WTC11 (cell line): ENCODE data around the gene AGTRAP. TPM values are rescaled to one million over a fixed set of nuclear protein-coding genes. Genes with fewer than 3 reads are reported as not detected.

Experiments
- ATAC-seq: fragments of 200-7000 bp; cut with Tn5 transposase; 2 replicates; pipeline ENCODE4 v1.10.0; 2021; ENCODE audit warnings: mild to moderate bottlenecking, moderate library complexity
- CTCF ChIA-PET: fragments of 300-600 bp; sonication (Branson Sonifier 250); formaldehyde crosslinking; loops from one replicate; lab custom pipeline; 2021; ENCODE audit warnings: antibody characterized with exemption; lab: Charles Lee
- POLR2A ChIA-PET: fragments of 350-600 bp; sonication (Branson Sonifier 250); formaldehyde crosslinking; loops from one replicate; lab custom pipeline; 2021; ENCODE audit warnings: antibody characterized with exemption; lab: Charles Lee
- DNase-seq: peaks from one replicate; pipeline ENCODE4 v3.0.0; 2021; ENCODE audit warnings: low spot score
- H3K27ac Mint-ChIP-seq: 2 replicates; pipeline ENCODE4 v1.8.0; 2021; ENCODE audit warnings: mixed read lengths
- H3K27me3 Mint-ChIP-seq: 2 replicates; pipeline ENCODE4 v1.8.0; 2021; ENCODE audit warnings: low read depth, mild to moderate bottlenecking, moderate library complexity, mixed read lengths
- H3K36me3 Mint-ChIP-seq: 2 replicates; pipeline ENCODE4 v1.8.0; 2021; ENCODE audit warnings: mixed read lengths
- H3K4me1 Mint-ChIP-seq: 2 replicates; pipeline ENCODE4 v1.8.0; 2022; ENCODE audit warnings: mixed read lengths
- H3K4me3 Mint-ChIP-seq: 2 replicates; pipeline ENCODE4 v1.8.0; 2021; ENCODE audit warnings: mild to moderate bottlenecking, moderate library complexity, mixed read lengths
- H3K9me3 Mint-ChIP-seq: 2 replicates; pipeline ENCODE4 v1.8.0; 2021; ENCODE audit warnings: mixed read lengths
- FOXP1 ChIP-seq: sonication (generic); formaldehyde crosslinking; IDR thresholded peaks from 2 replicates; pipeline ENCODE4 v1.8.0; 2022; ENCODE audit warnings: missing genetic modification reagents, mild to moderate bottlenecking, moderate library complexity, borderline replicate concordance
- IRF2 ChIP-seq: sonication (generic); formaldehyde crosslinking; IDR thresholded peaks from 2 replicates; pipeline ENCODE4 v1.8.0; 2022; ENCODE audit warnings: low read depth, missing genetic modification reagents, borderline replicate concordance
- JAZF1 ChIP-seq: fragments of 250-450 bp; sonication (Bioruptor Pico); IDR thresholded peaks from 2 replicates; pipeline ENCODE4 v1.9.0; 2021; ENCODE audit warnings: moderate library complexity, mild to moderate bottlenecking, inconsistent platforms
- MLX ChIP-seq: sonication (generic); formaldehyde crosslinking; IDR thresholded peaks from 2 replicates; pipeline ENCODE4 v1.8.1; 2023; ENCODE audit warnings: mild to moderate bottlenecking, missing genetic modification reagents, moderate library complexity
- NFYB ChIP-seq: sonication (generic); formaldehyde crosslinking; conservative IDR thresholded peaks from 2 replicates; pipeline ENCODE4 v1.8.0; 2022; ENCODE audit warnings: low read depth, missing genetic modification reagents
- NR2C2 ChIP-seq: sonication (generic); formaldehyde crosslinking; IDR thresholded peaks from 2 replicates; pipeline ENCODE4 v1.8.0; 2022; ENCODE audit warnings: mild to moderate bottlenecking, missing genetic modification reagents
- RORB ChIP-seq: fragments of 250-450 bp; sonication (Bioruptor Pico); IDR thresholded peaks from 2 replicates; pipeline ENCODE4 v1.9.0; 2021; ENCODE audit warnings: mild to moderate bottlenecking
- SP1 ChIP-seq: sonication (generic); formaldehyde crosslinking; conservative IDR thresholded peaks from 2 replicates; pipeline ENCODE4 v1.8.1; 2022; ENCODE audit warnings: missing genetic modification reagents
- TCF7 ChIP-seq: sonication (generic); formaldehyde crosslinking; IDR thresholded peaks from 2 replicates; pipeline ENCODE4 v1.8.0; 2022; ENCODE audit warnings: mild to moderate bottlenecking, low read depth, missing genetic modification reagents, moderate library complexity
- ZBTB43 ChIP-seq: sonication (generic); formaldehyde crosslinking; IDR thresholded peaks from 2 replicates; pipeline ENCODE4 v1.8.1; 2023; ENCODE audit warnings: mild to moderate bottlenecking, missing genetic modification reagents
- ZMAT4 ChIP-seq: fragments of 250-450 bp; sonication (Bioruptor Pico); IDR thresholded peaks from 2 replicates; pipeline ENCODE4 v1.9.0; 2021; ENCODE audit warnings: mild to moderate bottlenecking
- ZNF121 ChIP-seq: sonication (generic); formaldehyde crosslinking; IDR thresholded peaks from 2 replicates; pipeline ENCODE4 v1.8.0; 2023; ENCODE audit warnings: missing genetic modification reagents
- ZNF425 ChIP-seq: fragments of 250-450 bp; sonication (Bioruptor Pico); conservative IDR thresholded peaks from 2 replicates; pipeline ENCODE4 v1.9.0; 2021; ENCODE audit warnings: mild to moderate bottlenecking
- ZNF671 ChIP-seq: fragments of 250-450 bp; sonication (Bioruptor Pico); IDR thresholded peaks from 2 replicates; pipeline ENCODE4 v1.8.0; 2021; ENCODE audit warnings: mild to moderate bottlenecking
- total RNA-seq: library from RNA; stranded (reverse); gene quantifications from 3 replicates; pipeline ENCODE4 v1.2.3, GENCODE V29; 2021
- TF ChIP-seq, protein P1 (sequence below): fragments of 250-450 bp; sonication (Bioruptor Pico); IDR thresholded peaks from 2 replicates; pipeline ENCODE4 v2.1.2; 2022; ENCODE audit warnings: mild to moderate bottlenecking, moderate library complexity
- TF ChIP-seq, protein P2 (sequence below): sonication (generic); formaldehyde crosslinking; IDR thresholded peaks from 2 replicates; pipeline ENCODE4 v1.8.0; 2022; ENCODE audit warnings: missing genetic modification reagents
- TF ChIP-seq, protein P3 (sequence below): sonication (generic); formaldehyde crosslinking; IDR thresholded peaks from 2 replicates; pipeline ENCODE4 v1.8.0; 2022; ENCODE audit warnings: mild to moderate bottlenecking, missing genetic modification reagents
- TF ChIP-seq, protein P4 (sequence below): sonication (generic); formaldehyde crosslinking; IDR thresholded peaks from 2 replicates; pipeline ENCODE4 v1.8.0; 2023; ENCODE audit warnings: missing genetic modification reagents
- TF ChIP-seq, protein P5 (sequence below): sonication (generic); formaldehyde crosslinking; IDR thresholded peaks from 2 replicates; pipeline ENCODE4 v1.8.1; 2023; ENCODE audit warnings: mild to moderate bottlenecking, missing genetic modification reagents

Gene AGTRAP
- total RNA-seq, 1 experiment from 2014 or later: 81.6 TPM

DNA sequence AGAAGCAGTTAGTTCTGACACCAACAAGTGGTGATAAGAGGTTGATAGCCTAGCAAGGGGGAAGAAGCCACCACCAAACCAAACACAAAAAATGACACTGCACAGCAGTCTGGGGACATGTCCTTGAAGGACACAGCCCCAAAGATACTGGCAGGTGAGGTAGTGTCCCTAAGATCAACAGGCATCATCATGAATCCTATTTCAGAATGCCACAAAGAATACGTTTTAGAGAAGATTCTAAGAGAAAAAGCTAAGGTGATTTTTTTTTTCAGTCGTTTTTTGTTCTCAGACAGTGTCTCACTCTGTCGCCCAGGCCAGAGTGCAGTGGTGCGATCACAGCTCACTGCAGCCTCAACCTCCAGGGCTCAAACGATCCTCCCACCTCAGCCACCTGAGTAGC lies 50.2 kb downstream of the AGTRAP start:
- Mint-ChIP-seq H3K27me3 (no peaks in the 10 kb centered on the region), H3K27ac (0 out of 2 replicates have a peak overlapping the region, but pooled peaks have one; percentile 74), H3K36me3 (peaks cover 6% of the 10 kb centered on the region; the same call in 1 of the 2 replicates), H3K9me3 (no peaks in the 10 kb centered on the region), H3K4me1 (peaks cover 32% of the 10 kb centered on the region), H3K4me3 (no peak overlapping the region)
- ATAC-seq: no peak
- ChIA-PET POLR2A (interaction anchor here (2.3 kb wide), 1 partner anchor 17 kb away, joined by 9 read pairs; no protein-coding TSS in a partner anchor), CTCF (interaction anchor here (1.5 to 4.5 kb wide), 8 partner anchors 8 to 136 kb away, joined by 5 to 98 read pairs (median 10); no protein-coding TSS in a partner anchor)
- TF ChIP-seq, protein P1, sequence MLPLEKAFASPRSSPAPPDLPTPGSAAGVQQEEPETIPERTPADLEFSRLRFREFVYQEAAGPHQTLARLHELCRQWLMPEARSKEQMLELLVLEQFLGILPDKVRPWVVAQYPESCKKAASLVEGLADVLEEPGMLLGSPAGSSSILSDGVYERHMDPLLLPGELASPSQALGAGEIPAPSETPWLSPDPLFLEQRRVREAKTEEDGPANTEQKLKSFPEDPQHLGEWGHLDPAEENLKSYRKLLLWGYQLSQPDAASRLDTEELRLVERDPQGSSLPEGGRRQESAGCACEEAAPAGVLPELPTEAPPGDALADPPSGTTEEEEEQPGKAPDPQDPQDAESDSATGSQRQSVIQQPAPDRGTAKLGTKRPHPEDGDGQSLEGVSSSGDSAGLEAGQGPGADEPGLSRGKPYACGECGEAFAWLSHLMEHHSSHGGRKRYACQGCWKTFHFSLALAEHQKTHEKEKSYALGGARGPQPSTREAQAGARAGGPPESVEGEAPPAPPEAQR (CRISPR knock-in tag): no peak
- no peak for TF ChIP-seq MLX (CRISPR knock-in tag)
- TF ChIP-seq ZMAT4 (CRISPR knock-in tag): no peak
- no peak for TF ChIP-seq ZNF425
- TF ChIP-seq, protein P2, sequence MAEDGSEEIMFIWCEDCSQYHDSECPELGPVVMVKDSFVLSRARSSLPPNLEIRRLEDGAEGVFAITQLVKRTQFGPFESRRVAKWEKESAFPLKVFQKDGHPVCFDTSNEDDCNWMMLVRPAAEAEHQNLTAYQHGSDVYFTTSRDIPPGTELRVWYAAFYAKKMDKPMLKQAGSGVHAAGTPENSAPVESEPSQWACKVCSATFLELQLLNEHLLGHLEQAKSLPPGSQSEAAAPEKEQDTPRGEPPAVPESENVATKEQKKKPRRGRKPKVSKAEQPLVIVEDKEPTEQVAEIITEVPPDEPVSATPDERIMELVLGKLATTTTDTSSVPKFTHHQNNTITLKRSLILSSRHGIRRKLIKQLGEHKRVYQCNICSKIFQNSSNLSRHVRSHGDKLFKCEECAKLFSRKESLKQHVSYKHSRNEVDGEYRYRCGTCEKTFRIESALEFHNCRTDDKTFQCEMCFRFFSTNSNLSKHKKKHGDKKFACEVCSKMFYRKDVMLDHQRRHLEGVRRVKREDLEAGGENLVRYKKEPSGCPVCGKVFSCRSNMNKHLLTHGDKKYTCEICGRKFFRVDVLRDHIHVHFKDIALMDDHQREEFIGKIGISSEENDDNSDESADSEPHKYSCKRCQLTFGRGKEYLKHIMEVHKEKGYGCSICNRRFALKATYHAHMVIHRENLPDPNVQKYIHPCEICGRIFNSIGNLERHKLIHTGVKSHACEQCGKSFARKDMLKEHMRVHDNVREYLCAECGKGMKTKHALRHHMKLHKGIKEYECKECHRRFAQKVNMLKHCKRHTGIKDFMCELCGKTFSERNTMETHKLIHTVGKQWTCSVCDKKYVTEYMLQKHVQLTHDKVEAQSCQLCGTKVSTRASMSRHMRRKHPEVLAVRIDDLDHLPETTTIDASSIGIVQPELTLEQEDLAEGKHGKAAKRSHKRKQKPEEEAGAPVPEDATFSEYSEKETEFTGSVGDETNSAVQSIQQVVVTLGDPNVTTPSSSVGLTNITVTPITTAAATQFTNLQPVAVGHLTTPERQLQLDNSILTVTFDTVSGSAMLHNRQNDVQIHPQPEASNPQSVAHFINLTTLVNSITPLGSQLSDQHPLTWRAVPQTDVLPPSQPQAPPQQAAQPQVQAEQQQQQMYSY: no peak
- no peak for TF ChIP-seq RORB (CRISPR knock-in tag)
- TF ChIP-seq, protein P3, sequence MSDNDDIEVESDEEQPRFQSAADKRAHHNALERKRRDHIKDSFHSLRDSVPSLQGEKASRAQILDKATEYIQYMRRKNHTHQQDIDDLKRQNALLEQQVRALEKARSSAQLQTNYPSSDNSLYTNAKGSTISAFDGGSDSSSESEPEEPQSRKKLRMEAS: no peak
- TF ChIP-seq JAZF1 (CRISPR knock-in tag): no peak
- TF ChIP-seq TCF7 (CRISPR knock-in tag): no peak
- TF ChIP-seq ZNF121 (CRISPR knock-in tag): no peak
- TF ChIP-seq, protein P4, sequence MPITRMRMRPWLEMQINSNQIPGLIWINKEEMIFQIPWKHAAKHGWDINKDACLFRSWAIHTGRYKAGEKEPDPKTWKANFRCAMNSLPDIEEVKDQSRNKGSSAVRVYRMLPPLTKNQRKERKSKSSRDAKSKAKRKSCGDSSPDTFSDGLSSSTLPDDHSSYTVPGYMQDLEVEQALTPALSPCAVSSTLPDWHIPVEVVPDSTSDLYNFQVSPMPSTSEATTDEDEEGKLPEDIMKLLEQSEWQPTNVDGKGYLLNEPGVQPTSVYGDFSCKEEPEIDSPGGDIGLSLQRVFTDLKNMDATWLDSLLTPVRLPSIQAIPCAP: no peak
- TF ChIP-seq, protein P5, sequence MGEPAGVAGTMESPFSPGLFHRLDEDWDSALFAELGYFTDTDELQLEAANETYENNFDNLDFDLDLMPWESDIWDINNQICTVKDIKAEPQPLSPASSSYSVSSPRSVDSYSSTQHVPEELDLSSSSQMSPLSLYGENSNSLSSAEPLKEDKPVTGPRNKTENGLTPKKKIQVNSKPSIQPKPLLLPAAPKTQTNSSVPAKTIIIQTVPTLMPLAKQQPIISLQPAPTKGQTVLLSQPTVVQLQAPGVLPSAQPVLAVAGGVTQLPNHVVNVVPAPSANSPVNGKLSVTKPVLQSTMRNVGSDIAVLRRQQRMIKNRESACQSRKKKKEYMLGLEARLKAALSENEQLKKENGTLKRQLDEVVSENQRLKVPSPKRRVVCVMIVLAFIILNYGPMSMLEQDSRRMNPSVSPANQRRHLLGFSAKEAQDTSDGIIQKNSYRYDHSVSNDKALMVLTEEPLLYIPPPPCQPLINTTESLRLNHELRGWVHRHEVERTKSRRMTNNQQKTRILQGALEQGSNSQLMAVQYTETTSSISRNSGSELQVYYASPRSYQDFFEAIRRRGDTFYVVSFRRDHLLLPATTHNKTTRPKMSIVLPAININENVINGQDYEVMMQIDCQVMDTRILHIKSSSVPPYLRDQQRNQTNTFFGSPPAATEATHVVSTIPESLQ (CRISPR knock-in tag): no peak
- no peak for TF ChIP-seq SP1
- no peak for TF ChIP-seq FOXP1 (CRISPR knock-in tag)
- TF ChIP-seq ZBTB43 (CRISPR knock-in tag): no peak
- no peak for TF ChIP-seq IRF2 (CRISPR knock-in tag)
- TF ChIP-seq ZNF671 (CRISPR knock-in tag): no peak
- TF ChIP-seq NFYB: no peak
- no peak for TF ChIP-seq NR2C2 (CRISPR knock-in tag)
- DNase-seq: no peak
